ENCODE measurements around the gene ZNF318. TPM values are rescaled to one million over a fixed set of nuclear protein-coding genes. Genes with fewer than 3 reads are reported as not detected.
A peak's percentile ranks its signal among the peaks of the same experiment; 100 is the strongest.

The ZNF318 gene
- total and polyA plus RNA-seq, 12 donors = 5.9 to 19.3 (median 13.2) TPM

DNA sequence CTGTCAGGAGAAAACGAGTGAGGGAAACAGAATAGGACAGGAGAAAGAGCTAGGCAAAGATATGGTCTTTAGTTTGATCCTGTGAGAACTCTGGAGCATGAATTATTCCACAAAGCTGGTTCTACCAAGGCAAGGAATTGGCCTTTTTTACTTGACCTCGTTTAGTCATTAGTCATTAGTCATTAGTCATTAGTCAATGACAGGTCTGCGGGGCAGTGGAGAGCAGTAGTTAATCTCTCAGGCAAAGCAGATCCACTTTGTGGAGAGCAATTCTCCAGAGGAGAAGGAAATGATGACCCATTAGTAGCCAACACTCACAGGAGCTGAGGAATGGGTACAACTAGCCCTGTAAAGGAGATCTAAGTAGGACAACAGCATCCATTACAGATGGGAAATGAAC lies 35.9 kb upstream of the ZNF318 start:
- intact Hi-C loops (cut with DNase I) = no loop called here
- Histone ChIP-seq H3K9me3 (replicated peaks in 1 of 3) (no peaks in the 10 kb centered on the region), H3K4me1 (replicated peaks in 1 of 2) (peaks cover 0 to 8% of the 10 kb centered on the region in 2 donors), H3K27me3 (no peaks in the 10 kb centered on the region), H3K27ac (peak overlapping the region in 1 of 5 donors; percentile 31), H3K36me3 (replicated peaks in 1 of 2) (no peaks in the 10 kb centered on the region), H3K4me3 (no peak overlapping the region)
- DNase-seq = peak in 6 of 7 donors; percentile 27 to 56 (median 49)
- 16 to 34% (median 24%) methylated on average over 3 of the region's 3 CpGs for WGBS, 4 donors
- no peak for TF ChIP-seq CTCF (IDR thresholded peaks at IDR 0.05)
- no peak for TF ChIP-seq POLR2A (IDR thresholded peaks at IDR 0.05)

GRCh38 chr6:43402820-43403219 lies 33.4 kb upstream of the ZNF318 start:
- H3K4me3 ChIP-seq = no peak overlapping the region
- no peaks in the 10 kb centered on the region for H3K36me3 ChIP-seq (replicated peaks in 1 of 2)
- peaks cover 0 to 8% of the 10 kb centered on the region in 2 donors for H3K4me1 ChIP-seq (replicated peaks in 1 of 2)
- DNase-seq = no peak
- no peak overlapping the region for H3K27ac ChIP-seq
- TF ChIP-seq CTCF (IDR thresholded peaks at IDR 0.05) = no peak
- no peak for TF ChIP-seq POLR2A (IDR thresholded peaks at IDR 0.05)
- H3K9me3 ChIP-seq (replicated peaks in 1 of 3) = no peaks in the 10 kb centered on the region
- 73 to 84% (median 75%) methylated on average over 1 of the region's 1 CpG for WGBS, 4 donors
- H3K27me3 ChIP-seq = no peaks in the 10 kb centered on the region
- intact Hi-C loops (cut with DNase I) = no loop called here

DNA sequence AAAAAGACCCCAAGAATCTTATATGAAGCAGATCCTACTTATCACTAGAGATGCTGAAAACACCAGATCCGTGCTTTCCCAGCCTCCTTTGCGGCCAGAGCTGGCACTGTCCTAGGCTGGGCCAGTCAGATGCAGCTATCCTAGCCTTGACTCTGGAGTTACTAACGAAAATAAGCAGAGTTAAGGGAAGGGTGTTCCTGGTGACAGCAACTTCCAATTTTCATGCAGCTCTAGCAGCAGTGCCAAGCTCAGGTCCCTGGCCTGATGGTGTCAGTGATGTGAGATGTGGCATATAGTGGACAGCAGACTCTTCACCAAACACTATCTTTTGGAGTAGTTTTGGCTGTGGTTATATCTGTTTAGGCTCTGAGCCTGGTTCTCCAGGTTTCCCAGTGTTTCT lies 32.3 kb upstream of the ZNF318 start:
- no peaks in the 10 kb centered on the region for H3K9me3 ChIP-seq (replicated peaks in 1 of 3)
- H3K4me1 ChIP-seq (replicated peaks in 1 of 2) = peaks cover 0 to 8% of the 10 kb centered on the region in 2 donors
- H3K27ac ChIP-seq = no peak overlapping the region
- H3K36me3 ChIP-seq (replicated peaks in 1 of 2) = no peaks in the 10 kb centered on the region
- no peak overlapping the region for H3K4me3 ChIP-seq
- TF ChIP-seq CTCF (IDR thresholded peaks at IDR 0.05) (no peak), POLR2A (IDR thresholded peaks at IDR 0.05) (no peak)
- intact Hi-C loops (cut with DNase I) = no loop called here
- no peaks in the 10 kb centered on the region for H3K27me3 ChIP-seq
- DNase-seq = no peak
- WGBS, 4 donors = 72 to 85% (median 78%) methylated on average over 3 of the region's 3 CpGs

- intact Hi-C loops (cut with DNase I) = no loop called here
- no peaks in the 10 kb centered on the region for H3K36me3 ChIP-seq (replicated peaks in 1 of 2)
- TF ChIP-seq CTCF (IDR thresholded peaks at IDR 0.05) (no peak), POLR2A (IDR thresholded peaks at IDR 0.05) (no peak)
- WGBS, 4 donors = 77 to 81% (median 79%) methylated on average over 3 of the region's 3 CpGs
- H3K4me1 ChIP-seq (replicated peaks in 1 of 2) = peaks cover 0 to 3% of the 10 kb centered on the region in 2 donors
- no peak for DNase-seq
- no peaks in the 10 kb centered on the region for H3K9me3 ChIP-seq (replicated peaks in 1 of 3)
- H3K27ac ChIP-seq = no peak overlapping the region
- no peak overlapping the region for H3K4me3 ChIP-seq
- H3K27me3 ChIP-seq = no peaks in the 10 kb centered on the region
Measured at GRCh38 chr6:43399932-43400487, 30.6 kb upstream of the ZNF318 start.

All from adrenal gland (tissue), 12 donors.